Measurements from ENCODE around the gene OOSP3. TPM values are rescaled to one million over a fixed set of nuclear protein-coding genes. Genes with fewer than 3 reads are reported as not detected.

OOSP3 gene
- polyA plus RNA-seq, 1 donor (not counting 4 experiments of a cell fraction or from before 2014, with no cell fraction given) = 0.14 TPM

- Histone ChIP-seq H3K9me1 (ENCODE audit: control insufficient read depth, extremely low read depth, insufficient read depth, low read length) (no peaks in the 10 kb centered on the region), H3K79me2 (ENCODE audit: control insufficient read depth, insufficient read depth, low read length) (no peaks in the 10 kb centered on the region), H3K4me1 (ENCODE audit: control insufficient read depth, extremely low read depth, insufficient read depth, low read length) (no peaks in the 10 kb centered on the region), H2AFZ (ENCODE audit: control insufficient read depth, low read length) (no peak overlapping the region), H3K4me2 (ENCODE audit: control insufficient read depth, extremely low read depth, insufficient read depth, low read depth, low read length) (no peak overlapping the region), H3K36me3 (ENCODE audit: control insufficient read depth in 2 of 2, extremely low read depth in 1 of 2, insufficient read depth in 2 of 2, low read length in 2 of 2) (no peaks in the 10 kb centered on the region), H3K27me3 (ENCODE audit: control insufficient read depth, extremely low read depth, insufficient read depth, low read length) (no peaks in the 10 kb centered on the region), H3K4me3 (ENCODE audit: control insufficient read depth in 2 of 3, extremely low read depth in 1 of 3, insufficient read depth in 2 of 3, low read depth in 1 of 3, low read length in 3 of 3) (no peak overlapping the region), H3K9me3 (ENCODE audit: control insufficient read depth, low read depth, low read length) (no peaks in the 10 kb centered on the region), H3K9ac (ENCODE audit: control insufficient read depth, extremely low read depth, insufficient read depth, low read length) (no peak overlapping the region), H4K20me1 (ENCODE audit: control insufficient read depth, extremely low read depth, insufficient read depth, low read length) (no peaks in the 10 kb centered on the region), H3K27ac (ENCODE audit: control insufficient read depth, insufficient read depth, low read length) (no peak overlapping the region)
- no peak for TF ChIP-seq EZH2 (IDR thresholded peaks at IDR 0.05; ENCODE audit: low read length)
- TF ChIP-seq, protein P1, sequence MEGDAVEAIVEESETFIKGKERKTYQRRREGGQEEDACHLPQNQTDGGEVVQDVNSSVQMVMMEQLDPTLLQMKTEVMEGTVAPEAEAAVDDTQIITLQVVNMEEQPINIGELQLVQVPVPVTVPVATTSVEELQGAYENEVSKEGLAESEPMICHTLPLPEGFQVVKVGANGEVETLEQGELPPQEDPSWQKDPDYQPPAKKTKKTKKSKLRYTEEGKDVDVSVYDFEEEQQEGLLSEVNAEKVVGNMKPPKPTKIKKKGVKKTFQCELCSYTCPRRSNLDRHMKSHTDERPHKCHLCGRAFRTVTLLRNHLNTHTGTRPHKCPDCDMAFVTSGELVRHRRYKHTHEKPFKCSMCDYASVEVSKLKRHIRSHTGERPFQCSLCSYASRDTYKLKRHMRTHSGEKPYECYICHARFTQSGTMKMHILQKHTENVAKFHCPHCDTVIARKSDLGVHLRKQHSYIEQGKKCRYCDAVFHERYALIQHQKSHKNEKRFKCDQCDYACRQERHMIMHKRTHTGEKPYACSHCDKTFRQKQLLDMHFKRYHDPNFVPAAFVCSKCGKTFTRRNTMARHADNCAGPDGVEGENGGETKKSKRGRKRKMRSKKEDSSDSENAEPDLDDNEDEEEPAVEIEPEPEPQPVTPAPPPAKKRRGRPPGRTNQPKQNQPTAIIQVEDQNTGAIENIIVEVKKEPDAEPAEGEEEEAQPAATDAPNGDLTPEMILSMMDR (optimal IDR thresholded peaks at IDR 0.05 in 1 of 3, IDR thresholded peaks at IDR 0.05 in 1 of 3, conservative IDR thresholded peaks at IDR 0.05 in 1 of 3; ENCODE audit: extremely low read depth in 1 of 3, insufficient read depth in 2 of 3, low read length in 3 of 3) = no peak
- DNase-seq (ENCODE audit: low read depth, low spot score) (no peak), FAIRE-seq (no peak)
- dilution Hi-C loops (cut with MboI; ENCODE audit: extremely low pct_ligation_motif_present, low sequenced_read_pairs) = no loop called here
Measured at GRCh38 chr11:59939482-59939881, 60.9 kb downstream of the OOSP3 start.

DNA sequence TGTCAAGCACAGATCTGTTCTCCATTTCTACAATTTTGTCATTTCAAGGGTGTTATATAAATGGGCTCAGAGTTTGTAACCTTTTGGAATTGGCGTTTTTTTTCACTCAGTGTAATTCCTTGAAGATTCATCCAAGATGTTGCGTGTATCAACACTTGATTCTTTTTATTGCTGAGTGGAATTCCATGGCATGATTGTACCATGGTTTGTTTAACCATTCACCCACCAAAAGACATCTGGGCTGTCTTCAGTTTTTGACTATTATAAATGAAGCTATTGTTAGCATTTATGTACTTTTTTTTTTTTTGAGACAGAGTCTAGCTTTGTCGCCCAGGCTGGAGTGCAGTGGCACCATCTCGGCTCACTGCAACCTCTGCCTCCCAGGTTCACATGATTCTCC lies 62.5 kb downstream of the OOSP3 start:
- Histone ChIP-seq H3K36me3 (ENCODE audit: control insufficient read depth in 2 of 2, extremely low read depth in 1 of 2, insufficient read depth in 2 of 2, low read length in 2 of 2) (no peaks in the 10 kb centered on the region), H3K4me2 (ENCODE audit: control insufficient read depth, extremely low read depth, insufficient read depth, low read depth, low read length) (no peak overlapping the region), H3K9me1 (ENCODE audit: control insufficient read depth, extremely low read depth, insufficient read depth, low read length) (no peaks in the 10 kb centered on the region), H2AFZ (ENCODE audit: control insufficient read depth, low read length) (no peak overlapping the region), H3K9me3 (ENCODE audit: control insufficient read depth, low read depth, low read length) (no peaks in the 10 kb centered on the region), H3K27me3 (ENCODE audit: control insufficient read depth, extremely low read depth, insufficient read depth, low read length) (no peaks in the 10 kb centered on the region), H4K20me1 (ENCODE audit: control insufficient read depth, extremely low read depth, insufficient read depth, low read length) (no peaks in the 10 kb centered on the region), H3K4me1 (ENCODE audit: control insufficient read depth, extremely low read depth, insufficient read depth, low read length) (no peaks in the 10 kb centered on the region), H3K4me3 (ENCODE audit: control insufficient read depth in 2 of 3, extremely low read depth in 1 of 3, insufficient read depth in 2 of 3, low read depth in 1 of 3, low read length in 3 of 3) (no peak overlapping the region), H3K79me2 (ENCODE audit: control insufficient read depth, insufficient read depth, low read length) (no peaks in the 10 kb centered on the region), H3K9ac (ENCODE audit: control insufficient read depth, extremely low read depth, insufficient read depth, low read length) (no peak overlapping the region), H3K27ac (ENCODE audit: control insufficient read depth, insufficient read depth, low read length) (no peak overlapping the region)
- DNase-seq (ENCODE audit: low read depth, low spot score) (no peak), FAIRE-seq (no peak)
- TF ChIP-seq EZH2 (IDR thresholded peaks at IDR 0.05; ENCODE audit: low read length) = no peak
- TF ChIP-seq, protein P1 (optimal IDR thresholded peaks at IDR 0.05 in 1 of 3, IDR thresholded peaks at IDR 0.05 in 1 of 3, conservative IDR thresholded peaks at IDR 0.05 in 1 of 3; ENCODE audit: extremely low read depth in 1 of 3, insufficient read depth in 2 of 3, low read length in 3 of 3) = no peak
- dilution Hi-C loops (cut with MboI; ENCODE audit: extremely low pct_ligation_motif_present, low sequenced_read_pairs) = no loop called here
